Gastroesophageal sphincter (tissue), 3 donors: Measurements from ENCODE around the gene MAP2K2.

Source experiments
- CTCF ChIP-seq, 4 experiments: fragments of 200-600 bp in 2 of 4; fragments of 450-650 bp in 2 of 4; sonication (generic) in 1 of 4; IDR thresholded peaks; one replicate each; pipeline ENCODE4 v1.5.1; 2017 to 2019; ENCODE audit warnings: antibody characterized with exemption in 4 of 4, mild to moderate bottlenecking in 2 of 4, moderate library complexity in 2 of 4
- POLR2A ChIP-seq, 2 donors: fragments of 450-650 bp; IDR thresholded peaks; one replicate each; pipeline ENCODE4 v1.6.1; 2017; ENCODE audit warnings: antibody characterized with exemption in 2 of 2, mild to moderate bottlenecking in 2 of 2, moderate library complexity in 1 of 2
- POLR2AphosphoS5 ChIP-seq: sonication (generic); formaldehyde crosslinking; IDR thresholded peaks from one replicate; pipeline ENCODE4 v1.6.1; 2017; ENCODE audit warnings: antibody characterized with exemption

- TF ChIP-seq POLR2AphosphoS5 = no peak
- no peak for TF ChIP-seq CTCF (IDR thresholded peaks at IDR 0.05)
- no peak for TF ChIP-seq POLR2A (IDR thresholded peaks at IDR 0.05)
These were observed 81.2 kb downstream of the MAP2K2 start for GRCh38 chr19:4042731-4043082.
